CD4-positive, alpha-beta T cell treated with Interleukin-4 for 1 hour (primary cell): Measurements from ENCODE around the gene RRP12.
A peak's percentile ranks its signal among the peaks of the same experiment; 100 is the strongest.

ENCODE experiments used
- DNase-seq, 2 donors: peaks; one replicate each; pipeline ENCODE4 v3.0.0-alpha.2; 2020 to 2022

The RRP12 gene

GRCh38 chr10:97406064-97406463 is 4.9 kb upstream of the RRP12 start:
- peak in 1 of 2 donors; percentile 57 for DNase-seq

- DNase-seq, result no peak
Observed at GRCh38 chr10:97404044-97404443, 2.9 kb upstream of the RRP12 start.

- no peak for DNase-seq
Observed at GRCh38 chr10:97401455-97401919, 347 bp upstream of the RRP12 start.

GRCh38 chr10:97399843-97400545 is 1.1 kb downstream of the RRP12 start:
- DNase-seq, result peak; percentile 47 to 51

- no peak for DNase-seq
Observed at GRCh38 chr10:97396056-97396455, 5.1 kb downstream of the RRP12 start.

GRCh38 chr10:97393034-97393573 is 8.0 kb downstream of the RRP12 start:
- DNase-seq, result no peak

GRCh38 chr10:97390091-97390490 is 11.0 kb downstream of the RRP12 start:
- no peak for DNase-seq

GRCh38 chr10:97388152-97388551 is 13.0 kb downstream of the RRP12 start:
- DNase-seq, result no peak

GRCh38 chr10:97385565-97385964 is 15.6 kb downstream of the RRP12 start:
- no peak for DNase-seq

GRCh38 chr10:97384641-97385040 is 16.5 kb downstream of the RRP12 start:
- no peak for DNase-seq

GRCh38 chr10:97384156-97384555 is 17.0 kb downstream of the RRP12 start:
- DNase-seq, result no peak

GRCh38 chr10:97383159-97383558 is 18.0 kb downstream of the RRP12 start:
- no peak for DNase-seq

- no peak for DNase-seq
Observed at GRCh38 chr10:97381626-97382025, 19.5 kb downstream of the RRP12 start.

GRCh38 chr10:97380516-97380915 is 20.6 kb downstream of the RRP12 start:
- no peak for DNase-seq

- DNase-seq, result no peak
Observed at GRCh38 chr10:97378933-97379921, 21.9 kb downstream of the RRP12 start.

GRCh38 chr10:97376413-97376812 is 24.7 kb downstream of the RRP12 start:
- peak in 1 of 2 donors; percentile 48 for DNase-seq

- DNase-seq, result no peak
Observed at GRCh38 chr10:97373456-97373855, 27.7 kb downstream of the RRP12 start.

- DNase-seq, result no peak
Observed at GRCh38 chr10:97372233-97372875, 28.8 kb downstream of the RRP12 start.

- no peak for DNase-seq
Observed at GRCh38 chr10:97371696-97372095, 29.4 kb downstream of the RRP12 start.

- DNase-seq, result no peak
Observed at GRCh38 chr10:97367126-97367649, 34.0 kb downstream of the RRP12 start.

- no peak for DNase-seq
Observed at GRCh38 chr10:97366572-97366971, 34.6 kb downstream of the RRP12 start.

- peak in 1 of 2 donors; percentile 32 for DNase-seq
Observed at GRCh38 chr10:97365761-97366351, 35.3 kb downstream of the RRP12 start.
